H1 (cell line): Measurements from ENCODE around the gene ELMO2. TPM values are rescaled to one million over a fixed set of nuclear protein-coding genes. Genes with fewer than 3 reads are reported as not detected.

Experiments
- CTCF ChIA-PET: fragments of 300-600 bp; sonication (Branson Sonifier 250); formaldehyde crosslinking; loops from one replicate; lab custom pipeline; 2021; ENCODE audit not compliant: partially characterized antibody; lab: Charles Lee
- POLR2A ChIA-PET: fragments of 300-600 bp; sonication (Branson Sonifier 250); formaldehyde crosslinking; loops from one replicate; lab custom pipeline; 2021; ENCODE audit warnings: inconsistent platforms; ENCODE audit not compliant: partially characterized antibody; lab: Charles Lee
- DNase-seq, 2 experiments: peaks; one replicate each; pipeline versions ENCODE4 v3.0.0 to v3.0.0-alpha.2; 2010 to 2022; ENCODE audit warnings: low spot score in 2 of 2, low read depth in 1 of 2, mixed read lengths in 1 of 2
- FAIRE-seq: peaks from 2 replicates; lab custom pipeline; 2011; peaks lifted over from hg19 to GRCh38; lab: Jason Lieb, UNC
- H2AFZ ChIP-seq: 2 replicates; pipeline ENCODE4 v1.8.1; 2012; ENCODE audit warnings: low read length, inconsistent platforms
- H2AK5ac ChIP-seq: 2 replicates; pipeline ENCODE4 v1.6.1; 2013; ENCODE audit warnings: low read depth, low read length
- H2BK120ac ChIP-seq: replicated peaks from 2 replicates; pipeline ENCODE3; 2013; ENCODE audit warnings: low read depth, low read length, inconsistent platforms
- H2BK12ac ChIP-seq: 2 replicates; pipeline ENCODE4 v1.6.1; 2013; ENCODE audit warnings: low read depth, low read length
- H2BK15ac ChIP-seq: 2 replicates; pipeline ENCODE4 v1.6.1; 2013; ENCODE audit warnings: low read length
- H2BK20ac ChIP-seq: 2 replicates; pipeline ENCODE4 v1.6.1; 2013; ENCODE audit warnings: low read length
- H2BK5ac ChIP-seq: 2 replicates; pipeline ENCODE4 v1.6.1; 2013; ENCODE audit warnings: low read depth, low read length
- H3K14ac ChIP-seq: 2 replicates; pipeline ENCODE4 v1.6.1; 2013; ENCODE audit warnings: inconsistent platforms; ENCODE audit not compliant: insufficient read length
- H3K18ac ChIP-seq: 2 replicates; pipeline ENCODE4 v1.6.1; 2013; ENCODE audit warnings: low read length; ENCODE audit errors: extremely low read depth
- H3K23ac ChIP-seq: 2 replicates; pipeline ENCODE4 v1.6.1; 2013; ENCODE audit warnings: inconsistent platforms; ENCODE audit not compliant: insufficient read length
- H3K23me2 ChIP-seq: 2 replicates; pipeline ENCODE4 v1.6.1; 2013; ENCODE audit warnings: low read depth, low read length
- H3K27ac ChIP-seq: 2 replicates; pipeline ENCODE4 v1.6.1; 2011; ENCODE audit warnings: low read depth, low read length, inconsistent platforms
- H3K27me3 ChIP-seq, 4 experiments: replicated peaks in 1 of 4; 1 replicate in 1 of 4; 2 replicates in 3 of 4; pipeline versions ENCODE4 v1.6.1 to v1.8.1; 2011 to 2013; ENCODE audit warnings: low read length in 3 of 4, mild to moderate bottlenecking in 3 of 4, inconsistent platforms in 2 of 4, mixed read lengths in 2 of 4, moderate library complexity in 1 of 4; ENCODE audit not compliant: control insufficient read depth in 3 of 4, insufficient read depth in 3 of 4; ENCODE audit errors: extremely low read depth in 1 of 4
- H3K36me3 ChIP-seq, 4 experiments: 2 replicates each; pipeline versions ENCODE4 v1.6.1 to v1.8.1; 2011 to 2013; ENCODE audit warnings: mild to moderate bottlenecking in 4 of 4, low read length in 3 of 4, moderate library complexity in 2 of 4, control low read depth in 1 of 4, inconsistent platforms in 1 of 4; ENCODE audit not compliant: insufficient read depth in 4 of 4, control insufficient read depth in 2 of 4
- H3K4ac ChIP-seq: replicated peaks from 2 replicates; pipeline ENCODE3; 2013; ENCODE audit warnings: low read length, low read depth, mixed read lengths, inconsistent platforms; ENCODE audit not compliant: insufficient read length
- H3K4me1 ChIP-seq, 4 experiments: replicated peaks in 1 of 4; 1 replicate in 1 of 4; 2 replicates in 3 of 4; pipeline versions ENCODE4 v1.6.1 to v1.8.1; 2011 to 2013; ENCODE audit warnings: low read length in 3 of 4, inconsistent platforms in 2 of 4, mixed read lengths in 1 of 4; ENCODE audit not compliant: insufficient read depth in 4 of 4, control insufficient read depth in 3 of 4
- H3K4me2 ChIP-seq, 2 experiments: 2 replicates each; pipeline versions ENCODE4 v1.6.1 to v1.8.1; 2011 to 2013; ENCODE audit warnings: low read depth in 2 of 2, low read length in 2 of 2, control low read depth in 1 of 2, inconsistent platforms in 1 of 2, mild to moderate bottlenecking in 1 of 2; ENCODE audit not compliant: insufficient read depth in 1 of 2
- H3K4me3 ChIP-seq, 4 experiments: fragments of 200-600, 300-600 bp in 1 of 4; sonication (generic), shearing (Covaris generic), sonication (Bioruptor Twin) in 1 of 4; 2 replicates each; pipeline versions ENCODE4 v1.5.1 to v1.8.1; 2011 to 2016; ENCODE audit warnings: low read length in 4 of 4, low read depth in 3 of 4, control low read depth in 2 of 4, inconsistent platforms in 2 of 4, mild to moderate bottlenecking in 2 of 4, mixed read lengths in 1 of 4, moderate library complexity in 1 of 4; ENCODE audit not compliant: insufficient read depth in 2 of 4; ENCODE audit errors: extremely low read depth in 1 of 4
- H3K56ac ChIP-seq: replicated peaks from 2 replicates; pipeline ENCODE3; 2013; ENCODE audit warnings: low read depth, mild to moderate bottlenecking, mixed read lengths, low read length, inconsistent platforms; ENCODE audit not compliant: insufficient read length
- H3K79me1 ChIP-seq: 2 replicates; pipeline ENCODE4 v1.6.1; 2013; ENCODE audit warnings: low read depth, low read length, control low read depth
- H3K79me2 ChIP-seq, 2 experiments: 2 replicates each; pipeline versions ENCODE4 v1.6.1 to v1.8.1; 2012 to 2013; ENCODE audit warnings: low read length in 2 of 2, mild to moderate bottlenecking in 2 of 2, inconsistent platforms in 1 of 2; ENCODE audit not compliant: insufficient read depth in 2 of 2, control insufficient read depth in 1 of 2
- H3K9ac ChIP-seq, 4 experiments: replicated peaks in 1 of 4; 1 replicate in 1 of 4; 2 replicates in 3 of 4; pipeline versions ENCODE4 v1.6.1 to v1.8.1; 2011 to 2013; ENCODE audit warnings: low read depth in 3 of 4, low read length in 3 of 4, control low read depth in 2 of 4, mild to moderate bottlenecking in 2 of 4, moderate library complexity in 2 of 4, inconsistent platforms in 1 of 4; ENCODE audit errors: extremely low read depth in 1 of 4
- H3K9me3 ChIP-seq, 2 experiments: 2 replicates each; pipeline versions ENCODE4 v1.6.1 to v1.8.1; 2012 to 2013; ENCODE audit warnings: mild to moderate bottlenecking in 2 of 2, moderate library complexity in 2 of 2, control low read depth in 1 of 2, inconsistent platforms in 1 of 2, low read depth in 1 of 2, low read length in 1 of 2, mixed read lengths in 1 of 2; ENCODE audit not compliant: insufficient read depth in 2 of 2
- H4K20me1 ChIP-seq, 2 experiments: replicated peaks in 1 of 2; 2 replicates each; pipeline versions ENCODE3 to v1.8.1; 2011 to 2013; ENCODE audit warnings: inconsistent platforms in 2 of 2, low read length in 2 of 2, mild to moderate bottlenecking in 1 of 2; ENCODE audit not compliant: insufficient read depth in 2 of 2, control insufficient read depth in 1 of 2
- H4K5ac ChIP-seq: 2 replicates; pipeline ENCODE4 v1.6.1; 2013; ENCODE audit warnings: low read length, low read depth, mixed read lengths, inconsistent platforms; ENCODE audit not compliant: insufficient read length
- H4K8ac ChIP-seq: 2 replicates; pipeline ENCODE4 v1.8.0; 2013; ENCODE audit warnings: mild to moderate bottlenecking, moderate library complexity, low read length, inconsistent platforms; ENCODE audit not compliant: insufficient read depth; ENCODE audit errors: extremely low read depth
- H4K91ac ChIP-seq: replicated peaks from 2 replicates; pipeline ENCODE3; 2013; ENCODE audit warnings: low read length, mixed read lengths, inconsistent platforms; ENCODE audit not compliant: insufficient read length
- KDM5A ChIP-seq: fragments of 200-600 bp; IDR thresholded peaks from 2 replicates; pipeline ENCODE4 v1.7.1; 2012; ENCODE audit warnings: mild to moderate bottlenecking, low read length, inconsistent platforms, mixed read lengths
- SP4 ChIP-seq: IDR thresholded peaks from 2 replicates; pipeline ENCODE4 v1.6.1; 2012; ENCODE audit warnings: low read length, inconsistent platforms
- TBP ChIP-seq: IDR thresholded peaks from 2 replicates; pipeline ENCODE4 v1.6.1; 2011; ENCODE audit warnings: low read depth, low read length, improper control_type of control experiment
- ZNF274 ChIP-seq: IDR thresholded peaks from 2 replicates; pipeline ENCODE4 v1.7.0; 2012; ENCODE audit warnings: low read length, borderline replicate concordance; ENCODE audit errors: extremely low read depth
- WGBS, 2 experiments: shearing (Covaris generic) in 1 of 2; methylation state at CpG; one replicate each; pipeline versions ENCODE4 v1.1.6 to v1.1.7; 2013 to 2015; ENCODE audit warnings: low lambda C conversion rate in 2 of 2, mixed read lengths in 2 of 2, inconsistent platforms in 1 of 2, low coverage in 1 of 2, missing lambda C conversion rate in 1 of 2; ENCODE audit not compliant: insufficient replicate concordance in 2 of 2, insufficient coverage in 1 of 2, insufficient read length in 1 of 2; ENCODE audit errors: extremely low coverage in 1 of 2, missing lambda C conversion rate in 1 of 2; 5-methylcytosine and 5-hydroxymethylcytosine counted together
- polyA plus RNA-seq, 7 experiments: library from polyadenylated mRNA; depleted of rRNA in 3 of 7; stranded (reverse) in 5 of 7; unstranded in 2 of 7; fragments of >200 nt in 5 of 7; fragments of 200-250 nt in 2 of 7; gene quantifications; 1 replicate in 5 of 7; 2 replicates in 1 of 7; 4 replicates in 1 of 7; pipeline versions ENCODE4 v1.2.1 to v1.2.3, GENCODE V29; 2011 to 2013; ENCODE audit warnings: missing spikeins in 2 of 7, mixed read lengths in 2 of 7
- total RNA-seq: library from RNA; stranded (reverse); fragmentation: NEBNext Ultra II Directional; extraction: Animal tissue kit (Norgen Biotek cat#: 25700); gene quantifications from 2 replicates; pipeline ENCODE4 v1.2.1, GENCODE V29; 2021
- TF ChIP-seq, protein P1 (sequence below), 3 experiments: IDR thresholded peaks; 1 replicate in 2 of 3; 2 replicates in 1 of 3; pipeline versions ENCODE4 v1.5.1 to v1.6.1; 2011; ENCODE audit warnings: low read length in 3 of 3, mild to moderate bottlenecking in 3 of 3, inconsistent platforms in 2 of 3, low read depth in 1 of 3, moderate library complexity in 1 of 3; ENCODE audit not compliant: insufficient read depth in 1 of 3; ENCODE audit errors: control extremely low read depth in 1 of 3
- TF ChIP-seq, protein P2 (sequence below): IDR thresholded peaks from 2 replicates; pipeline ENCODE4 v1.6.1; 2012; ENCODE audit warnings: inconsistent platforms
- TF ChIP-seq, protein P3 (sequence below): IDR thresholded peaks from 2 replicates; pipeline ENCODE4 v1.6.1; 2011; ENCODE audit warnings: low read length, improper control_type of control experiment

ELMO2 gene
- total and polyA plus RNA-seq, 2 of the 8 experiments (the other 6 are each of a cell fraction or from before 2014, with no cell fraction given): 34.3 to 39.7 TPM

DNA sequence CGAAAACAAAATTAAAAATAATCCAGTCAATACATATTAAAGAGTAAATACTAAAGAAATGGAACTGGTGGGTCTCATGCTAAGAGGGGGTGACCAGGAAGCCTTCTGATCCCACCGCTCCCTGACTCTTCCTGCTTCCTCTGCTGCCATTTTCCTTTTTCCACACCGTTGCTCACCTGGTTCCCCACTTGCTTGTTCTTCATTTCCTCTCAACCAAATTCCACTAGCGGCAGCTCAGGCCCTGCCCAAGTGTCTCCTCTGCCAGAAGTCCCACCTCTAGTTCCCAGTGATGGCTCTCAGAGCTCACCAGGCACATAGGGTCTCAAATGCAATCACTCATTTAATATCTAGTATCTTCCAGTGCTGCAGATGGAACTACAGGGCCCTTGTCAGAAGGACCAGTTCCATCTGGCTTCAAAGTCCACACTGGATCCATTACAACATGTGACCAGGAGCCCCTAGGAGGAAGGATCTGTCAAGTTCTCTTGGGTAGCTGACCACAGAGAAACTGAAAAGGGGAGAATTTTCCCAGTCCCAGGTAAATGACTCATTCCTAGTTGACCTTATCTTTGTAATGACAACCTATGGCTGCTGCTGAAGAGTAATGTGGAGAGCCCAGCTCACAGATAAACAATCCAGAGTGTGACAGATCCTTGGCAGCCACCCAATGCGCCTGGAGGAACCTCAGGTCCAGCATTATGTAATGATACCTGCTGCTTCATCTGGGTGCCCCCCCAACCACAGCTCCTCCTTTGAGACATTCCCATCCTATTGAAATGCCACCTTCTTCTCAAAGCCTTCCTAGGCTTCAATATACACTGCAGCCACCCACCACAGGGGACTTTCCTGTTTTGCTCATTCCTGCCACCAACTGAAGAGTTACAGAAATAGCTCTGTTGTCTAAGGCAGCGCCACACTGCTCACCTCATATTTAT lies 38.2 kb downstream of the ELMO2 start:
- POLR2A ChIA-PET: interaction anchor here (1.1 kb wide), 1 partner anchor 33 kb away, joined by 4 read pairs; no protein-coding TSS in a partner anchor
- H3K4me1 ChIP-seq: peaks cover 0 to 4% (median 0%) of the 10 kb centered on the region in 4 experiments; a peak in 2 of 7 replicates
- H2BK12ac ChIP-seq: no peak overlapping the region
- H3K56ac ChIP-seq: no peak overlapping the region
- CTCF ChIA-PET: no interaction called here
- H3K4me2 ChIP-seq: no peak overlapping the region
- no peak overlapping the region for H3K23ac ChIP-seq
- peaks cover 0 to 5% of the 10 kb centered on the region in 2 experiments; a peak in 2 of 4 replicates for H3K79me2 ChIP-seq
- H3K9me3 ChIP-seq: no peaks in the 10 kb centered on the region
- FAIRE-seq: no peak
- H3K4me3 ChIP-seq: no peak overlapping the region
- no peaks in the 10 kb centered on the region for H3K27me3 ChIP-seq
- no peak overlapping the region for H4K8ac ChIP-seq
- no peak overlapping the region for H2BK15ac ChIP-seq
- H4K91ac ChIP-seq: no peak overlapping the region
- peaks cover 26 to 66% (median 52%) of the 10 kb centered on the region in 4 experiments for H3K36me3 ChIP-seq
- WGBS, 2 experiments: 93% methylated on average over 6 of the region's 6 CpGs; no CpG with 5 or more reads in 1 of the 2 experiments
- H3K23me2 ChIP-seq: peaks cover 8% of the 10 kb centered on the region; the same call in 1 of the 2 replicates
- no peak overlapping the region for H2BK120ac ChIP-seq
- H2AK5ac ChIP-seq: no peak overlapping the region
- no peak overlapping the region for H2BK20ac ChIP-seq
- H3K18ac ChIP-seq: no peak overlapping the region
- H3K27ac ChIP-seq: no peak overlapping the region
- H4K20me1 ChIP-seq: peaks cover 5 to 6% of the 10 kb centered on the region in 2 experiments
- H3K79me1 ChIP-seq: peaks cover 4% of the 10 kb centered on the region; the same call in 1 of the 2 replicates
- no peak overlapping the region for H4K5ac ChIP-seq
- no peak overlapping the region for H2AFZ ChIP-seq
- no peak for DNase-seq
- no peak overlapping the region for H3K14ac ChIP-seq
- no peak overlapping the region for H3K9ac ChIP-seq
- H3K4ac ChIP-seq: no peak overlapping the region
- no peak overlapping the region for H2BK5ac ChIP-seq
- TF ChIP-seq SP4 (no peak), KDM5A (no peak), ZNF274 (no peak), TBP (no peak)
- TF ChIP-seq, protein P1, sequence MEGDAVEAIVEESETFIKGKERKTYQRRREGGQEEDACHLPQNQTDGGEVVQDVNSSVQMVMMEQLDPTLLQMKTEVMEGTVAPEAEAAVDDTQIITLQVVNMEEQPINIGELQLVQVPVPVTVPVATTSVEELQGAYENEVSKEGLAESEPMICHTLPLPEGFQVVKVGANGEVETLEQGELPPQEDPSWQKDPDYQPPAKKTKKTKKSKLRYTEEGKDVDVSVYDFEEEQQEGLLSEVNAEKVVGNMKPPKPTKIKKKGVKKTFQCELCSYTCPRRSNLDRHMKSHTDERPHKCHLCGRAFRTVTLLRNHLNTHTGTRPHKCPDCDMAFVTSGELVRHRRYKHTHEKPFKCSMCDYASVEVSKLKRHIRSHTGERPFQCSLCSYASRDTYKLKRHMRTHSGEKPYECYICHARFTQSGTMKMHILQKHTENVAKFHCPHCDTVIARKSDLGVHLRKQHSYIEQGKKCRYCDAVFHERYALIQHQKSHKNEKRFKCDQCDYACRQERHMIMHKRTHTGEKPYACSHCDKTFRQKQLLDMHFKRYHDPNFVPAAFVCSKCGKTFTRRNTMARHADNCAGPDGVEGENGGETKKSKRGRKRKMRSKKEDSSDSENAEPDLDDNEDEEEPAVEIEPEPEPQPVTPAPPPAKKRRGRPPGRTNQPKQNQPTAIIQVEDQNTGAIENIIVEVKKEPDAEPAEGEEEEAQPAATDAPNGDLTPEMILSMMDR (IDR thresholded peaks at IDR 0.05; ENCODE audit: control extremely low read depth in 1 of 3, insufficient read depth in 1 of 3, low read depth in 1 of 3, low read length in 3 of 3): no peak
- TF ChIP-seq, protein P2, sequence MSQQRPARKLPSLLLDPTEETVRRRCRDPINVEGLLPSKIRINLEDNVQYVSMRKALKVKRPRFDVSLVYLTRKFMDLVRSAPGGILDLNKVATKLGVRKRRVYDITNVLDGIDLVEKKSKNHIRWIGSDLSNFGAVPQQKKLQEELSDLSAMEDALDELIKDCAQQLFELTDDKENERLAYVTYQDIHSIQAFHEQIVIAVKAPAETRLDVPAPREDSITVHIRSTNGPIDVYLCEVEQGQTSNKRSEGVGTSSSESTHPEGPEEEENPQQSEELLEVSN: no peak
- TF ChIP-seq, protein P3, sequence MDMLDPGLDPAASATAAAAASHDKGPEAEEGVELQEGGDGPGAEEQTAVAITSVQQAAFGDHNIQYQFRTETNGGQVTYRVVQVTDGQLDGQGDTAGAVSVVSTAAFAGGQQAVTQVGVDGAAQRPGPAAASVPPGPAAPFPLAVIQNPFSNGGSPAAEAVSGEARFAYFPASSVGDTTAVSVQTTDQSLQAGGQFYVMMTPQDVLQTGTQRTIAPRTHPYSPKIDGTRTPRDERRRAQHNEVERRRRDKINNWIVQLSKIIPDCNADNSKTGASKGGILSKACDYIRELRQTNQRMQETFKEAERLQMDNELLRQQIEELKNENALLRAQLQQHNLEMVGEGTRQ: no peak
